Stimulated activated naive CD8-positive, alpha-beta T cell treated with anti-CD3 and anti-CD28 coated beads, Interleukin-15, Interleukin-2, amounts not matched to agents 100 ng/mL and 50 ng/mL, for 24 hours (primary cell): ENCODE data around the gene IGLL1.
"Not testable (repeated sequence)": the region's sequence is repeated elsewhere in the genome, so short reads cannot be mapped to it uniquely, and the experiment has no call there.

Source experiments
- H3K27ac Mint-ChIP-seq: one replicate; pipeline ENCODE4 v1.8.0; 2021; ENCODE audit warnings: mild to moderate bottlenecking, mixed read lengths
- H3K27me3 Mint-ChIP-seq: one replicate; pipeline ENCODE4 v1.8.0; 2021; ENCODE audit warnings: mixed read lengths
- H3K36me3 Mint-ChIP-seq: one replicate; pipeline ENCODE4 v1.8.0; 2021; ENCODE audit warnings: low read depth, mixed read lengths
- H3K4me1 Mint-ChIP-seq: one replicate; pipeline ENCODE4 v1.8.0; 2021; ENCODE audit warnings: low read depth, mixed read lengths
- H3K4me3 Mint-ChIP-seq: one replicate; pipeline ENCODE4 v1.8.0; 2021; ENCODE audit warnings: mild to moderate bottlenecking, mixed read lengths
- H3K9me3 Mint-ChIP-seq: one replicate; pipeline ENCODE4 v1.8.0; 2021; ENCODE audit warnings: mixed read lengths

Gene IGLL1

DNA sequence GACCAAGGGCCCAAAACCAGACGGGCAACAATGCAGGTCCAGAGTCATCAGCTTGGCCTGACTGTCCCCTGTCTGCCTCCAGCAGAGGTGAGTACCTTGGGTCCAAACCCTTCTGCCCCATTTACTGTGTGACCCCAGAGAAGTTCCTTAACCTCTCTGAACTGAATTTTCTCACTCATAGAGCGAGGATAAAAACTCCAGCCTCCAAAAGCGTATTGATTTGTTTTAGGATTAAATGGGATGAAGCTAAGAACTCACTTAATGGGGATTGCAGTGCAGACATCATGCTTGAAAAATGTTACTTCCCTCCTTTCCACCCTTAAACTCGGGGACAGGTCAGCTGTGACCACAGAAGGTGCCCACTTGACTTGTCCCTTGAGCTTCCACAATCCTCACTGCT is 22.6 kb downstream of the IGLL1 start:
- H3K27me3 Mint-ChIP-seq, result peaks cover 8% of the 10 kb centered on the region
- H3K27ac Mint-ChIP-seq, result no peak overlapping the region
- no peaks in the 10 kb centered on the region for H3K9me3 Mint-ChIP-seq
- H3K4me3 Mint-ChIP-seq, result no peak overlapping the region
- H3K4me1 Mint-ChIP-seq, result no peaks in the 10 kb centered on the region
- H3K36me3 Mint-ChIP-seq, result no peaks in the 10 kb centered on the region

- peaks cover 8% of the 10 kb centered on the region for H3K27me3 Mint-ChIP-seq
- H3K27ac Mint-ChIP-seq, result no peak overlapping the region
- no peaks in the 10 kb centered on the region for H3K4me1 Mint-ChIP-seq
- no peak overlapping the region for H3K4me3 Mint-ChIP-seq
- no peaks in the 10 kb centered on the region for H3K36me3 Mint-ChIP-seq
- H3K9me3 Mint-ChIP-seq, result no peaks in the 10 kb centered on the region
Measured at GRCh38 chr22:23557036-23557435, 23.1 kb downstream of the IGLL1 start.

- Mint-ChIP-seq H3K36me3 (no peaks in the 10 kb centered on the region), H3K27me3 (peaks cover 8% of the 10 kb centered on the region), H3K27ac (no peak overlapping the region), H3K4me3 (no peak overlapping the region), H3K9me3 (no peaks in the 10 kb centered on the region), H3K4me1 (no peaks in the 10 kb centered on the region)
Measured at GRCh38 chr22:23556026-23556620, 24.0 kb downstream of the IGLL1 start.

DNA sequence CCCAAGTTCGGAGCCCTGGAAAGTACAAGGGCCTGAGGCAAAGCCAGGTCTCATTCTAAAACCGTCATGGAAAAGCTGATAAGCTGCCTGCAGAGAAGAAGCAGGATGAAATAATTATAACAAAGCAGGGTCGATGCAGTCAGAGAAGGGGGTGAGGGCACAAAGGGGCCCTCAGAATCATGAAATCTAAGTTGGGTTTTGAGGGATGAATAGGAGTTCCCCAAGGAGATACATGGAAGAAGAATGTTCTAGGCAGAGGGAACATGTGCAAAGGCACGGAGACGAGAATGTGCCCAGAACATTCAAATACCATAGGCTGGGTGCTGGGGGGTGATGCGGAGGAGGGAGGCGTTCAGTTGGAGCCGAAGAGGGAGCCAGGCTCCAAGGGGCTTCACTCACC is 25.0 kb downstream of the IGLL1 start:
- Mint-ChIP-seq H3K4me1 (no peaks in the 10 kb centered on the region), H3K27ac (no peak overlapping the region), H3K9me3 (no peaks in the 10 kb centered on the region), H3K27me3 (peaks cover 8% of the 10 kb centered on the region), H3K4me3 (no peak overlapping the region), H3K36me3 (no peaks in the 10 kb centered on the region)

DNA sequence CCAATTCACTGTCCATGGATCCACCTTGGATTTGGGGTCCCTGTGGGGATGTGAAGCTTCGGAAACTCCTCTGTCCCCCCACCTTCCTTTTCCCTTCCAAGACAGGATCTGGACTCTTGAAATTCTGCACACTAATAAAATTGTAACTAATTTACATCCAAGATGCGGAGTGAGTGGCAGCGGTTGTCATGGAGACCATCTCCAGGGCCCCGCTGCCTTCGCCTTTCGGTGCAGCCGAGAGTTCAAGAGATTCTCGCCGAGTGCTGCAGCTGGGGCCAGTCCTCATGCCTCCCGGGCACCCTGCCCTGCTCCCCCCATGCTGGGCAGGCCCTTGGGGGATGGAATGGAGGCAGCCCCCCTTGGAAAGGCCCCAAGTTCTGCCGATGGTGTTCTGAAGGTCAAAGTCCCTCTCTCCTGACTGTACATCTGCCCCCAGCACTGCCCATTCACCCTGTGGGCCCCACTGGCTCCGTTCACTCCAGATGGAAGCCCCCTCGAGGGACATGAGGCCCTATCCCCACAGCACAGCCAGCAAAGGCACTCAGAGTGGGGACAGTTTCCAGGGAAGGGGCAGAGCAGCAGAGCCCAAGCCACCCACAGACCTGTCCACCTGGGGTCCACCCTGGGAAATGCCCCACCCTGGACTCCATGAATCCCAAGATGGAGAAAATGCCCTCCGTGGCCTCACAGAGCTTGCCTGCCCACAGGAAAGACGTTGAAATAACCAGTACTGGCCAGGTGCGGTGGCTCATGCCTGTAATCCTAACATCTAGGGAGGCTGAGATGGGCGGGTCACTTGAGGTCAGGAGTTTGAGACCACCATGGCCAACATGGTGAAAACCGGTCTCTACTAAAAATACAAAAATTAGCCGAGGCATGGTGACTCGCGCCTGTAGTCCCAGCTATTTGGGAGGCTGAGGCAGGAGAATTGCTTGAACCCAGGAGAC is 25.9 kb downstream of the IGLL1 start:
- H3K36me3 Mint-ChIP-seq, result no peaks in the 10 kb centered on the region

DNA sequence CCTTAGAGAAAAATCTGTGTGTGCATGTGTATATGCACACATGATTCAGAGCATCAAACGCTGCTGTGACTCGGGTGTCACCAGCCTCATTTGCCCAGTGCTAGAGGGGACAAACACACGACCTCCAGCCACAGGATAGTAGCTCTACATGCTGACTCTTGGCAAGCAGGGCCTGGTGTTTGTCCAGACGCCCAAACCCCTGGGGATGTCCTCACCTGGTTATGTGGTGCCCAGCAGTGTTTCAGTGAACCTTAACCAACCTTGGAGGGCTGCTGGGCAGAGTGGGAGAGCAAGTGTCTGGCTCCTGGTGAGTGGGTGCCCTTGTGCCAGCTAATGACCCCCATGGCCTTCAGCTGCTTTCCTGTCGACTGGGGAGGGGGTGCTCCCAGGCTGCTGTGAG is 26.7 kb downstream of the IGLL1 start:
- no peaks in the 10 kb centered on the region for H3K4me1 Mint-ChIP-seq
- peaks cover 5% of the 10 kb centered on the region for H3K27me3 Mint-ChIP-seq
- no peak overlapping the region for H3K27ac Mint-ChIP-seq
- no peak overlapping the region for H3K4me3 Mint-ChIP-seq
- peaks cover under 1% of the 10 kb centered on the region for H3K9me3 Mint-ChIP-seq
- H3K36me3 Mint-ChIP-seq, result no peaks in the 10 kb centered on the region

More for the DNA sequence above, 25.9 kb downstream of the IGLL1 start:
- H3K27me3 Mint-ChIP-seq, result peaks cover 8% of the 10 kb centered on the region
- H3K9me3 Mint-ChIP-seq, result no peaks in the 10 kb centered on the region
- no peaks in the 10 kb centered on the region for H3K4me1 Mint-ChIP-seq
- no peak overlapping the region for H3K4me3 Mint-ChIP-seq
- H3K27ac Mint-ChIP-seq, result no peak overlapping the region

GRCh38 chr22:23552573-23552972 is 27.5 kb downstream of the IGLL1 start:
- Mint-ChIP-seq H3K4me3 (no peak overlapping the region), H3K4me1 (no peaks in the 10 kb centered on the region), H3K36me3 (no peaks in the 10 kb centered on the region), H3K27ac (no peak overlapping the region), H3K27me3 (peaks cover 5% of the 10 kb centered on the region), H3K9me3 (peaks cover 7% of the 10 kb centered on the region)

GRCh38 chr22:23551385-23551784 is 28.7 kb downstream of the IGLL1 start:
- Mint-ChIP-seq H3K27me3 (peaks cover 5% of the 10 kb centered on the region), H3K9me3 (peaks cover 7% of the 10 kb centered on the region), H3K4me3 (no peak overlapping the region), H3K4me1 (no peaks in the 10 kb centered on the region), H3K27ac (no peak overlapping the region), H3K36me3 (no peaks in the 10 kb centered on the region)

DNA sequence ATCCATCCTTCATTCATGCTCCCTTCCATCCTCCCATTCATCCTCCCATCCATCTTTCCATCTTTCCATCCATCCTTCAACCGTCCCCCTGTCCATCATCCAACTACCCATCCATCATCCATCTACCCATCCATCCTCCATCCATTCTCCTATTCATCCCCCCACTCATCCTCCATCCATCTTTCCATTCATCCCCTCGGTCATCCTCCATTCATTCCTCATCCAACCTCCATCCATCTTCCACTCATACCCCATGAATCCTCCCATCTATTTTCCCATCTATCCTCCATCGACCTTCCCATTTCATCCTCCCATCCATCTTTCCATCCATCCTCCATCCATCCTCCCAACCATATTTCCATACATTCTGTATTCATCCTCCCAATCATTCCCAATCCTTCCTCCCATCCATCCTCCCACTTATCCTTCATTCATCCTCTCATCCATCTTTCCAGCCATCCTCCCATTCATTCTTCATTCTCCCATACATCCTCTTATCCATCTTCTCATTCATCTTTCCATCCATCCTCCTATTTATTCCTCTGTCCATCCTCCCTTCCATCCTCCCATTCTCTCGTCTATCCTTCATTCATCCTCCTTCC is 29.9 kb downstream of the IGLL1 start:
- no peak overlapping the region for H3K27ac Mint-ChIP-seq
- H3K4me3 Mint-ChIP-seq, result no peak overlapping the region
- H3K4me1 Mint-ChIP-seq, result no peaks in the 10 kb centered on the region
- H3K27me3 Mint-ChIP-seq, result peaks cover 3% of the 10 kb centered on the region
- no peaks in the 10 kb centered on the region for H3K36me3 Mint-ChIP-seq
- H3K9me3 Mint-ChIP-seq, result peaks cover 7% of the 10 kb centered on the region

DNA sequence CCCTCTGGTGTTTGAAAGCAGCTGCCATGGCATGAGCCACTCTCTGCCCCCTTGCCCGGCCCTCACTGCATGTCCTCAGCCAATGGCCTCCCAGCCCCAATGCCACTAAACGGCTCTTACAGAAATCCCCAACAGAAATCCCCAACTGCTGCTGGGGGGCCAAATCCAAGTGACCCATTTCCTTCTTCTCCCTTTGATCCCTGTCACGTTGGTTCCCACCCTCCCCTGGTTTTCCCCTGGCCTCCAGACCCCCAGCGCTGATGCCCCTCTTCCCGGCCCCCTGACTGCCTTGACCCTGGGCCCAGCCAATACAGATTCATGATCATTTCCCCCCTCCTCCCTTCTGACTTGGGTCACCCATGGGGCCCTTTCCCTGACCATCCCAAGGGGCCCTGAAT is 30.9 kb downstream of the IGLL1 start:
- Mint-ChIP-seq H3K9me3 (peaks cover 7% of the 10 kb centered on the region), H3K27ac (no peak overlapping the region), H3K36me3 (no peaks in the 10 kb centered on the region), H3K4me3 (no peak overlapping the region), H3K4me1 (no peaks in the 10 kb centered on the region), H3K27me3 (no peaks in the 10 kb centered on the region)

- no peaks in the 10 kb centered on the region for H3K4me1 Mint-ChIP-seq
- no peak overlapping the region for H3K27ac Mint-ChIP-seq
Measured at GRCh38 chr22:23548501-23549197, 31.4 kb downstream of the IGLL1 start.

DNA sequence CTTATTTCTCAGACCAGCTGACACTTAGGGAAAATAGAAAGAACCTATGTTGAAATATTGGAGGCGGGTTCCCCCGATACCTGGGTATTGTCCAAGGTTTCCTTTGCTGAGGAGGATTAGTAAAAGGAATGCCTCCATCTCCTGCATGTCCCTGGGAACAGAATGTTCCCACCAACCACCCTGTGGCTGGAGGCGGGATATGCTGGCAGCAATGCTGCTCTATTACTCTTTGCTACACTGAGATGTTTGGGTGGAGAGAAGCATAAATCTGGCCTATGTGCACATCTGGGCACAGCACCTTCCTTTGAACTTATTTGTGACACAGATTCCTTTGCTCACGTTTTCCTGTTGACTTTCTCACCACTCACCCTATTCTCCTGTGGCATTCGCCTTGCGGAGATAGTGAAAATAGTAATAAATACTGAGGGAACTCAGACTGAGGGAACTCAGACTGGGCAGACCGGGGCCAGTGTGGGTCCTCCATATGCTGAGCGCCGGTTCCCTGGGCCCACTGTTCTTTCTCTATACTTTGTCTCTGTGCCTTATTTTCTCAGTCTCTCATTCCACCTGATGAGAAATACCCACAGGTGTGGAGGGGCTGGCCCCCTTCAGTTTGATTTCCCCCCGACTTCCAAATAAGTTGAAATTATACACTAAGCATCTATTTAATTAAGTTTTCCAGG is 32.1 kb downstream of the IGLL1 start:
- no peaks in the 10 kb centered on the region for H3K4me1 Mint-ChIP-seq
- peaks cover 7% of the 10 kb centered on the region for H3K9me3 Mint-ChIP-seq
- H3K27me3 Mint-ChIP-seq, result no peaks in the 10 kb centered on the region
- no peak overlapping the region for H3K27ac Mint-ChIP-seq
- no peaks in the 10 kb centered on the region for H3K36me3 Mint-ChIP-seq
- H3K4me3 Mint-ChIP-seq, result no peak overlapping the region

More at GRCh38 chr22:23548501-23549197, 31.4 kb downstream of the IGLL1 start:
- peaks cover 7% of the 10 kb centered on the region for H3K9me3 Mint-ChIP-seq
- no peaks in the 10 kb centered on the region for H3K36me3 Mint-ChIP-seq
- no peaks in the 10 kb centered on the region for H3K27me3 Mint-ChIP-seq
- H3K4me3 Mint-ChIP-seq, result no peak overlapping the region

GRCh38 chr22:23547382-23547781 is 32.7 kb downstream of the IGLL1 start:
- not testable (repeated sequence) for H3K27ac Mint-ChIP-seq, H3K27me3 Mint-ChIP-seq, H3K36me3 Mint-ChIP-seq, H3K9me3 Mint-ChIP-seq, H3K4me3 Mint-ChIP-seq, H3K4me1 Mint-ChIP-seq

GRCh38 chr22:23544852-23545251 is 35.2 kb downstream of the IGLL1 start:
- H3K27ac Mint-ChIP-seq, result no peak overlapping the region
- H3K4me3 Mint-ChIP-seq, result no peak overlapping the region
- H3K36me3 Mint-ChIP-seq, result no peaks in the 10 kb centered on the region
- H3K9me3 Mint-ChIP-seq, result peaks cover 7% of the 10 kb centered on the region
- no peaks in the 10 kb centered on the region for H3K27me3 Mint-ChIP-seq
- H3K4me1 Mint-ChIP-seq, result no peaks in the 10 kb centered on the region
